ENCODE measurements around the gene SAA2.
A peak's percentile ranks its signal among the peaks of the same experiment; 100 is the strongest.
"Not testable (repeated sequence)": the region's sequence is repeated elsewhere in the genome, so short reads cannot be mapped to it uniquely, and the experiment has no call there.

The SAA2 gene

GRCh38 chr11:18253233-18253632 is 4.8 kb upstream of the SAA2 start:
- DNase-seq (ENCODE audit: low read depth in 2 of 2) = no peak

- not testable (repeated sequence) for DNase-seq (ENCODE audit: low read depth in 2 of 2)
These were observed 1.3 kb downstream of the SAA2 start for GRCh38 chr11:18247191-18247581.

- DNase-seq (ENCODE audit: low read depth in 2 of 2) = peak; percentile 7 to 9
These were observed 1.9 kb downstream of the SAA2 start for GRCh38 chr11:18246379-18247190.

- DNase-seq (ENCODE audit: low read depth in 2 of 2) = no peak
These were observed 3.1 kb downstream of the SAA2 start for GRCh38 chr11:18245396-18245795.

- DNase-seq (ENCODE audit: low read depth in 2 of 2) = peak; percentile 17 to 19
These were observed 4.6 kb downstream of the SAA2 start for GRCh38 chr11:18243783-18244362.

GRCh38 chr11:18239655-18240054 is 8.8 kb downstream of the SAA2 start:
- no peak for DNase-seq (ENCODE audit: low read depth in 2 of 2)

GRCh38 chr11:18236664-18237356 is 11.7 kb downstream of the SAA2 start, which contains the start of gene SAA4:
TSS of gene SAA4 (minus strand) at chr11:18236802. CDS start at chr11:18235926, 876 bp downstream.
- DNase-seq (ENCODE audit: low read depth in 2 of 2) = no peak

- no peak for DNase-seq (ENCODE audit: low read depth in 2 of 2)
These were observed 12.8 kb downstream of the SAA2 start for GRCh38 chr11:18235394-18236334.

GRCh38 chr11:18233912-18234311 is 14.6 kb downstream of the SAA2 start:
- DNase-seq (ENCODE audit: low read depth in 2 of 2) = no peak

GRCh38 chr11:18230859-18231258 is 17.6 kb downstream of the SAA2 start:
- no peak for DNase-seq (ENCODE audit: low read depth in 2 of 2)

GRCh38 chr11:18229501-18229900 is 19.0 kb downstream of the SAA2 start:
- no peak for DNase-seq (ENCODE audit: low read depth in 2 of 2)

GRCh38 chr11:18225913-18226312 is 22.6 kb downstream of the SAA2 start:
- DNase-seq (ENCODE audit: low read depth in 2 of 2) = no peak

GRCh38 chr11:18223591-18224387 is 24.7 kb downstream of the SAA2 start:
- no peak for DNase-seq (ENCODE audit: low read depth in 2 of 2)

- no peak for DNase-seq (ENCODE audit: low read depth in 2 of 2)
These were observed 25.6 kb downstream of the SAA2 start for GRCh38 chr11:18222814-18223421.

GRCh38 chr11:18221274-18221876 is 27.1 kb downstream of the SAA2 start:
- no peak for DNase-seq (ENCODE audit: low read depth in 2 of 2)

GRCh38 chr11:18209058-18209457 is 39.4 kb downstream of the SAA2 start:
- no peak for DNase-seq (ENCODE audit: low read depth in 2 of 2)

GRCh38 chr11:18204771-18205170 is 43.7 kb downstream of the SAA2 start:
- no peak for DNase-seq (ENCODE audit: low read depth in 2 of 2)

GRCh38 chr11:18204220-18204619 is 44.2 kb downstream of the SAA2 start:
- no peak for DNase-seq (ENCODE audit: low read depth in 2 of 2)

- DNase-seq (ENCODE audit: low read depth in 2 of 2) = no peak
These were observed 44.7 kb downstream of the SAA2 start for GRCh38 chr11:18203723-18204122.

GRCh38 chr11:18197738-18198137 is 50.7 kb downstream of the SAA2 start:
- not testable (repeated sequence) for DNase-seq (ENCODE audit: low read depth in 2 of 2)
